Right lobe of liver (tissue), 6 donors: Measurements from ENCODE around the gene SH3BP2. TPM values are rescaled to one million over a fixed set of nuclear protein-coding genes. Genes with fewer than 3 reads are reported as not detected.

Source experiments
- ATAC-seq, 4 donors: fragments of 200-7000 bp; cut with Tn5 transposase; one replicate each; pipeline ENCODE4 v1.9.1; 2020; ENCODE audit warnings: mild to moderate bottlenecking in 4 of 4, moderate library complexity in 4 of 4
- DNase-seq, 3 donors: peaks; one replicate each; pipeline ENCODE4 v3.0.0-alpha.2; 2020
- H3K27ac ChIP-seq, 3 donors: fragments of 200-600 bp; one replicate each; pipeline ENCODE4 v1.8.0; 2022
- H3K27me3 ChIP-seq, 2 donors: fragments of 200-600 bp; one replicate each; pipeline ENCODE4 v1.8.0; 2022
- H3K36me3 ChIP-seq, 4 donors: fragments of 200-600 bp; sonication (generic) in 1 of 4; one replicate each; pipeline versions ENCODE4 v1.5.1 to v1.8.0; 2017 to 2022; ENCODE audit warnings: control low read depth in 1 of 4
- H3K4me1 ChIP-seq, 4 donors: fragments of 200-600 bp; sonication (generic) in 1 of 4; one replicate each; pipeline versions ENCODE4 v1.5.1 to v1.8.0; 2017 to 2022; ENCODE audit warnings: control low read depth in 1 of 4
- H3K4me3 ChIP-seq, 3 donors: fragments of 200-600 bp; one replicate each; pipeline ENCODE4 v1.8.0; 2022
- H3K9me3 ChIP-seq, 4 donors: fragments of 200-600 bp; sonication (generic) in 1 of 4; one replicate each; pipeline versions ENCODE4 v1.5.1 to v1.8.0; 2017 to 2022; ENCODE audit warnings: control low read depth in 1 of 4
- POLR2A ChIP-seq: fragments of 450-650 bp; IDR thresholded peaks from one replicate; pipeline ENCODE4 v1.6.1; 2017; ENCODE audit warnings: antibody characterized with exemption, mild to moderate bottlenecking
- WGBS: methylation state at CpG from one replicate; pipeline ENCODE4 v1.1.6; 2018; ENCODE audit warnings: low coverage, low lambda C conversion rate; ENCODE audit not compliant: insufficient coverage; ENCODE audit errors: missing lambda C conversion rate; 5-methylcytosine and 5-hydroxymethylcytosine counted together
- intact Hi-C, 2 donors: fragments of 100-400 bp; cut with DNase I; formaldehyde crosslinking; loops; one replicate each; pipeline versions ENCODE4 v1.11.2 to v1.14.1; 2022
- total RNA-seq, 6 experiments: library from RNA; depleted of rRNA in 2 of 6; stranded (reverse); fragments of >200 nt in 2 of 6; fragmentation: NEBNext Ultra II Directional in 3 of 6; extraction: Animal tissue kit (Norgen Biotek cat#: 25700) in 3 of 6; gene quantifications; one replicate each; pipeline versions ENCODE4 v1.1.0 to v1.2.4, GENCODE V29; 2016 to 2023
- TF ChIP-seq, protein P1 (sequence below), 4 donors: fragments of 200-600 bp in 3 of 4; fragments of 450-650 bp in 1 of 4; IDR thresholded peaks; one replicate each; pipeline versions ENCODE4 v1.5.1 to v1.8.0; 2016 to 2022; ENCODE audit warnings: antibody characterized with exemption in 4 of 4, mild to moderate bottlenecking in 2 of 4
- donor health status: DM: no; HTN: yes; CAD: no.
- donor health status: DM: no; HTN: no; CAD: no.
- donor health status: DM: no; HTN: no; CAD: no.
- donor health status: DM: no; HTN: yes; CAD: no.
- donor health status: DM: no; HTN: yes; CAD: no.

SH3BP2 gene
- total RNA-seq, 6 experiments from 2014 or later = 34.9 to 51.8 (median 40.7) TPM

DNA sequence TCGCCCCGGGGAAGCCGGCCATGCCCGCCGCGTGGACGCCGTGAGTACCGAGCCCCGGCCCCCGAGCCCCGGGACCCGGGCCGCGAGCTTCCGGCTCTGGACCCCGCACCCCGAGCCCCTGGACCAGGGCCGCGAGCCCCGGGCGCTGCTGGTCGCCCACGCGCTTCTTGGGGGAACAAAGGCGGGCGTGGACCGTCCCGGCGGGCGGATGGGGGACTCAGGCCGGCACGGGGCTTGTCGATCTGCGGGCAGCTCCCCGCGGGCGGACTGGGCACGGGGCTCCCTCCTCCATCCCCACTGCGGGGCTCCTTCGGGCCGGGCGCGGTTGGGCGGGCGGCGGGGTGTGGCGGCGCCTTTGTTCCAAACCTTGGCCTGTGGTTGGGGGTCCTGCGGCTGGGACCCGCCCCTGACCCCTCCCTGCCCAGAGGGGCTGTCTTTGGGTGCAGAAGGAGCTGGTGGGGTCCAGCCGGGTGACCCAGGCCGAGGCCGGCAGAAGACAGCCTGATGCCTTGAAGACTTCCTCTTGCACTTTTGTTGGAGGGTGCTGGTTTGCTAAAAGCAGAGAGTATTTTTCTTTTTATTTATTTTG is 25.6 kb downstream of the SH3BP2 start:
- DNase-seq (peak in 1 of 3 donors; percentile 55), ATAC-seq (no peak)
- 40% methylated on average over 1 of the region's 54 CpGs for WGBS
- Histone ChIP-seq H3K9me3 (no peaks in the 10 kb centered on the region), H3K4me3 (peak overlapping the region in 1 of 3 donors; percentile 24), H3K27ac (no peak overlapping the region), H3K27me3 (no peaks in the 10 kb centered on the region), H3K4me1 (peaks cover 0 to 11% (median 0%) of the 10 kb centered on the region in 4 donors), H3K36me3 (peaks cover 0 to 28% (median 6%) of the 10 kb centered on the region in 4 donors)
- no peak for TF ChIP-seq POLR2A
- TF ChIP-seq, protein P1, sequence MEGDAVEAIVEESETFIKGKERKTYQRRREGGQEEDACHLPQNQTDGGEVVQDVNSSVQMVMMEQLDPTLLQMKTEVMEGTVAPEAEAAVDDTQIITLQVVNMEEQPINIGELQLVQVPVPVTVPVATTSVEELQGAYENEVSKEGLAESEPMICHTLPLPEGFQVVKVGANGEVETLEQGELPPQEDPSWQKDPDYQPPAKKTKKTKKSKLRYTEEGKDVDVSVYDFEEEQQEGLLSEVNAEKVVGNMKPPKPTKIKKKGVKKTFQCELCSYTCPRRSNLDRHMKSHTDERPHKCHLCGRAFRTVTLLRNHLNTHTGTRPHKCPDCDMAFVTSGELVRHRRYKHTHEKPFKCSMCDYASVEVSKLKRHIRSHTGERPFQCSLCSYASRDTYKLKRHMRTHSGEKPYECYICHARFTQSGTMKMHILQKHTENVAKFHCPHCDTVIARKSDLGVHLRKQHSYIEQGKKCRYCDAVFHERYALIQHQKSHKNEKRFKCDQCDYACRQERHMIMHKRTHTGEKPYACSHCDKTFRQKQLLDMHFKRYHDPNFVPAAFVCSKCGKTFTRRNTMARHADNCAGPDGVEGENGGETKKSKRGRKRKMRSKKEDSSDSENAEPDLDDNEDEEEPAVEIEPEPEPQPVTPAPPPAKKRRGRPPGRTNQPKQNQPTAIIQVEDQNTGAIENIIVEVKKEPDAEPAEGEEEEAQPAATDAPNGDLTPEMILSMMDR (IDR thresholded peaks at IDR 0.05) = no peak
- intact Hi-C loops = no loop called here

DNA sequence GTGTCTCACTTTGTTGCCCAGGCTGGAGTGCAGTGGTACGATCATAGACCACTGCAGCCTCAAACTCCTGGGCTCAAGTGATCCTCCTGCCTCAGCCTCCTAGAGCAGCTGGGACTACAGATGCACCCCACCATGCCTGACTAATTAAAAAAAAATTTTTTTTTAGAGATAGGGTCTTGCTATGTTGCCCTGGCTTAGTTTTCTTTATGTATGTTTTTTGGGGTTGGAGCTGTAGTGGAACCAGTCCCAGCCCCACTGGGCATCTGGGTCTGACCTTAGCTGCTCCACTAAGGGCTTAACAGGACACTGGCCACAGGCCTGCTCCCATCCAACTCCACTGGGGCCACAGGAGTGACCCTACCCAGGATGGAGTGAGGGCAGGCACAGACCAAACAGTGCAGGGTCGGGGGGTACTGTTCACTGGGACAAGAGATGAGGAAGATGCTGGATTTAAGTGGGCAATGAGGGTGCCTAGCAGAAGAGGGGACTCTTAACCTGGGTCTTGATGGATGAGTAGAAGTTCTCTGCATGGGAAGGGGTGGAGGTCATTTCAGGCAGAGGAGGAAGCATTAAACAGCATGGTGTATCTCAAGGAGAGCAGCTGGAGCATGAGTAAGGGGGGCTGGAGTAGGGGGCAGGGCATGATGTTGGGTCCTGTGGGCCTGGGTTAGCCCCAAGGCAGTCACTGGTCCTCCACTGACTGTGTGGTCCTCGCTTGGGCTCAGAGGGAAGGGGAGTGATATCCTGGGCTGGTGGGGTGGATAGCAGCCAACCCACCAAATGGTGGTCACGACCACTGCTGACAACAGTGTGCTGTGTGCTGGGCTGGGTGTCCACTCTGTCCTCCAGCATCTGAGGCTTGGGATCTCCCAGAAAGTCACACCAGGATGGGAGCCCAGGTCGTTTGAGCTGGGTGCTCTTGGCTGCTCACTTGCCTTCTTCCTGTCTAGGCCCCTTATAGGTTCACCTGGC is 26.6 kb downstream of the SH3BP2 start:
- WGBS = 92% methylated on average over 2 of the region's 5 CpGs
- intact Hi-C loops = no loop called here
- peaks cover 0 to 28% (median 9%) of the 10 kb centered on the region in 4 donors for H3K36me3 ChIP-seq

DNA sequence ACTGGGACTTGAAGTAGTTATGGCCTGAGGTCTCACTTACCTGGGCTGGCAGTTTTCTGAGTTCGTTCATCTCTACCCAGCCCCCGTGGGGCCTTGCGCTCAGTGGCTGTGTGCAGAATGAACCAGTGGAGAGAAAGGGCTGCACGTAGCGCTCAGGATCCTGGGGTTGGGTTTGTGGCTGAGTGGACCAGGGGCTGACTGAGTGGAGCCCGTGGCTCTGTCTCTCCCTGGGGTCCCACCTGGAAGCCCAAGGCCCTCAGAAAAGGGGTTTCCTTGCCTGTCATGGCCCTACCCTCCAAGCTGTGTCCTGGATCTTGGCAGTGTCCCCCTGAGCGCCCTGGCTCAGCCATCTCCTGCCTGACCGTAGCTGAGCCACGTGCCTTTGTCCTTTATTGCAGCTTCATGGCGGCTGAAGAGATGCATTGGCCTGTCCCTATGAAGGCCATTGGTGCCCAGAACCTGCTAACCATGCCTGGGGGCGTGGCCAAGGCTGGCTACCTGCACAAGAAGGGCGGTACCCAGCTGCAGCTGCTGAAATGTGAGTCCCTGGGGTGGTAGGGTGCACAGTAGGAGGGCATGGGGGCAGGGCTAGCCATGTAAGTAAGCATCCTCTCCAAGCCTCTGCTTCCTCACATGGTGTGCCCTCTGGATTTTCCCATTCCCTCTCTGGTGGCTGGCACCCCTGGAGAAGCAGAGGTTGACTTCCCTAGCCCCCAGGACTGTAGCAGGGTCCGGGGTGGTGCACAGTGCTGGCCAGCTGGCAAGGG is 27.5 kb downstream of the SH3BP2 start:
- peaks cover 0 to 34% (median 13%) of the 10 kb centered on the region in 4 donors for H3K36me3 ChIP-seq
- peaks cover 0 to 18% (median 0%) of the 10 kb centered on the region in 4 donors for H3K4me1 ChIP-seq

More for the DNA sequence above, 26.6 kb downstream of the SH3BP2 start:
- H3K9me3 ChIP-seq = no peaks in the 10 kb centered on the region
- DNase-seq (peak in 2 of 3 donors; percentile 7 to 42), ATAC-seq (no peak)
- no peak overlapping the region for H3K27ac ChIP-seq
- TF ChIP-seq POLR2A = no peak
- TF ChIP-seq, protein P1 (IDR thresholded peaks at IDR 0.05) = no peak
- H3K4me3 ChIP-seq = no peak overlapping the region
- H3K4me1 ChIP-seq = peaks cover 0 to 18% (median 0%) of the 10 kb centered on the region in 4 donors
- no peaks in the 10 kb centered on the region for H3K27me3 ChIP-seq

More for the DNA sequence above, 27.5 kb downstream of the SH3BP2 start:
- Histone ChIP-seq H3K9me3 (no peaks in the 10 kb centered on the region), H3K27ac (no peak overlapping the region), H3K4me3 (no peak overlapping the region), H3K27me3 (no peaks in the 10 kb centered on the region)
- no peak for ATAC-seq
- no CpG with 5 or more reads among the region's 13 CpGs for WGBS
- no peak for TF ChIP-seq POLR2A
- TF ChIP-seq, protein P1 (IDR thresholded peaks at IDR 0.05) = no peak
- intact Hi-C loops = no loop called here
- peak in 2 of 3 donors; percentile 17 to 45 for DNase-seq
